Lower lobe of right lung (tissue), 2 donors: Measurements from ENCODE around the gene TBL1XR1. TPM values are rescaled to one million over a fixed set of nuclear protein-coding genes. Genes with fewer than 3 reads are reported as not detected.

ENCODE experiments used
- ATAC-seq, 2 donors: fragments of 200-7000 bp; cut with Tn5 transposase; one replicate each; pipeline ENCODE4 v1.9.1; 2020 to 2022; ENCODE audit warnings: mild to moderate bottlenecking in 2 of 2, moderate library complexity in 2 of 2
- DNase-seq: peaks from one replicate; pipeline ENCODE4 v3.0.0-alpha.2; 2020
- H3K27ac ChIP-seq: fragments of 200-600 bp; one replicate; pipeline ENCODE4 v1.8.0; 2022
- H3K27me3 ChIP-seq: fragments of 200-600 bp; one replicate; pipeline ENCODE4 v1.8.0; 2022; ENCODE audit warnings: low read depth
- H3K36me3 ChIP-seq: fragments of 200-600 bp; one replicate; pipeline ENCODE4 v1.8.0; 2022; ENCODE audit warnings: mild to moderate bottlenecking
- H3K4me1 ChIP-seq: fragments of 200-600 bp; one replicate; pipeline ENCODE4 v1.8.0; 2022
- H3K4me3 ChIP-seq: fragments of 200-600 bp; one replicate; pipeline ENCODE4 v1.8.0; 2022; ENCODE audit warnings: mild to moderate bottlenecking
- H3K9me3 ChIP-seq: fragments of 200-600 bp; one replicate; pipeline ENCODE4 v1.8.0; 2022
- CTCF ChIP-seq: fragments of 200-600 bp; IDR thresholded peaks from one replicate; pipeline ENCODE4 v1.8.0; 2022; ENCODE audit warnings: antibody characterized with exemption, mild to moderate bottlenecking
- intact Hi-C: fragments of 100-400 bp; cut with DNase I; formaldehyde crosslinking; loops from one replicate; pipeline ENCODE4 v1.11.0; 2022
- total RNA-seq: library from RNA; stranded (reverse); fragmentation: NEBNext Ultra II Directional; extraction: Animal tissue kit (Norgen Biotek cat#: 25700); gene quantifications from one replicate; pipeline ENCODE4 v1.2.1, GENCODE V29; 2021
- donor health status: DM: no; HTN: yes; CAD: no; lungs with severe emphysema.

Gene TBL1XR1
- total RNA-seq, 1 donor from 2014 or later: 160 TPM

- no peaks in the 10 kb centered on the region for H3K36me3 ChIP-seq
- ATAC-seq: no peak
Measured at GRCh38 chr3:176971613-176972174, 225.6 kb downstream of the TBL1XR1 start.

GRCh38 chr3:176970770-176971169, 226.5 kb downstream of the TBL1XR1 start:
- H3K4me3 ChIP-seq: no peak overlapping the region
- intact Hi-C loops: no loop called here
- no peak for TF ChIP-seq CTCF
- no peaks in the 10 kb centered on the region for H3K36me3 ChIP-seq
- DNase-seq: no peak
- no peaks in the 10 kb centered on the region for H3K4me1 ChIP-seq
- H3K9me3 ChIP-seq: no peaks in the 10 kb centered on the region
- H3K27ac ChIP-seq: no peak overlapping the region
- ATAC-seq: no peak
- no peaks in the 10 kb centered on the region for H3K27me3 ChIP-seq

More at GRCh38 chr3:176971613-176972174, 225.6 kb downstream of the TBL1XR1 start:
- DNase-seq: no peak
- no peak for TF ChIP-seq CTCF
- no peaks in the 10 kb centered on the region for H3K9me3 ChIP-seq
- intact Hi-C loops: no loop called here
- no peak overlapping the region for H3K27ac ChIP-seq
- no peaks in the 10 kb centered on the region for H3K27me3 ChIP-seq
- no peak overlapping the region for H3K4me3 ChIP-seq
- H3K4me1 ChIP-seq: no peaks in the 10 kb centered on the region

- H3K36me3 ChIP-seq: no peaks in the 10 kb centered on the region
- DNase-seq: no peak
- no peak for ATAC-seq
- intact Hi-C loops: no loop called here
- H3K27ac ChIP-seq: no peak overlapping the region
- TF ChIP-seq CTCF: no peak
- no peak overlapping the region for H3K4me3 ChIP-seq
- no peaks in the 10 kb centered on the region for H3K27me3 ChIP-seq
- no peaks in the 10 kb centered on the region for H3K4me1 ChIP-seq
- no peaks in the 10 kb centered on the region for H3K9me3 ChIP-seq
Measured at GRCh38 chr3:176969506-176969905, 227.8 kb downstream of the TBL1XR1 start.
